GM18909 (cell line): ENCODE measurements around the gene INPP4A.
"Not testable (repeated sequence)": the region's sequence is repeated elsewhere in the genome, so short reads cannot be mapped to it uniquely, and the experiment has no call there.

Experiments used
- ATAC-seq: cut with Tn5 transposase; IDR thresholded peaks from one replicate; pipeline ENCODE4 v1.9.1; 2021; ENCODE audit warnings: mild to moderate bottlenecking; ENCODE audit not compliant: unreplicated experiment, poor library complexity

INPP4A gene

GRCh38 chr2:98572211-98572610 lies 127.6 kb downstream of the INPP4A start:
- ATAC-seq, result no peak

- no peak for ATAC-seq
Measured at GRCh38 chr2:98572676-98573075, 128.0 kb downstream of the INPP4A start.

GRCh38 chr2:98573426-98573825 lies 128.8 kb downstream of the INPP4A start:
- ATAC-seq, result no peak

GRCh38 chr2:98576666-98577312 lies 132.1 kb downstream of the INPP4A start:
- no peak for ATAC-seq

GRCh38 chr2:98577313-98577712 lies 132.7 kb downstream of the INPP4A start:
- ATAC-seq, result no peak

GRCh38 chr2:98578231-98578630 lies 133.6 kb downstream of the INPP4A start:
- ATAC-seq, result no peak

- ATAC-seq, result no peak
Measured at GRCh38 chr2:98579926-98580325, 135.3 kb downstream of the INPP4A start.

- ATAC-seq, result no peak
Measured at GRCh38 chr2:98580656-98581284, 136.1 kb downstream of the INPP4A start.

- ATAC-seq, result no peak
Measured at GRCh38 chr2:98582523-98582922, 137.9 kb downstream of the INPP4A start.

GRCh38 chr2:98583276-98583675 lies 138.6 kb downstream of the INPP4A start:
- ATAC-seq, result no peak

- ATAC-seq, result no peak
Measured at GRCh38 chr2:98583816-98584618, 139.4 kb downstream of the INPP4A start.

- no peak for ATAC-seq
Measured at GRCh38 chr2:98585386-98585785, 140.7 kb downstream of the INPP4A start.

- no peak for ATAC-seq
Measured at GRCh38 chr2:98586551-98587140, 142.0 kb downstream of the INPP4A start.

GRCh38 chr2:98588880-98589431 lies 144.3 kb downstream of the INPP4A start:
- no peak for ATAC-seq

- no peak for ATAC-seq
Measured at GRCh38 chr2:98589489-98589888, 144.8 kb downstream of the INPP4A start.

GRCh38 chr2:98592565-98592964 lies 147.9 kb downstream of the INPP4A start:
- no peak for ATAC-seq

- not testable (repeated sequence) for ATAC-seq
Measured at GRCh38 chr2:98594665-98595064, 150.0 kb downstream of the INPP4A start.

- ATAC-seq, result no peak
Measured at GRCh38 chr2:98598781-98599428, 154.2 kb downstream of the INPP4A start.

- ATAC-seq, result peak; percentile 77
Measured at GRCh38 chr2:98601532-98602132, 157.0 kb downstream of the INPP4A start.

GRCh38 chr2:98604547-98604946 lies 159.9 kb downstream of the INPP4A start:
- no peak for ATAC-seq
